Body of pancreas (tissue), 4 donors: ENCODE data around the gene EEF2. TPM values are rescaled to one million over a fixed set of nuclear protein-coding genes. Genes with fewer than 3 reads are reported as not detected.

Source experiments
- ATAC-seq: fragments of 150-250 bp; one replicate; pipeline ENCODE4 v1.9.1; 2016
- DNase-seq, 4 donors: peaks; one replicate each; pipeline ENCODE4 v3.0.0-alpha.2; 2019
- H3K27ac ChIP-seq, 4 donors: fragments of 200-600 bp; sonication (generic); 1 replicate in 3 of 4; 2 replicates in 1 of 4; pipeline versions ENCODE4 v1.5.1 to v1.6.1; 2016 to 2019; ENCODE audit warnings: mild to moderate bottlenecking in 1 of 4, mixed read lengths in 1 of 4, moderate library complexity in 1 of 4
- H3K27me3 ChIP-seq, 2 donors: fragments of 200-600 bp; sonication (generic); one replicate each; pipeline ENCODE4 v1.6.0; 2016; ENCODE audit warnings: mild to moderate bottlenecking in 1 of 2
- H3K36me3 ChIP-seq, 2 donors: fragments of 200-600 bp; sonication (generic); replicated peaks in 1 of 2; 2 replicates each; pipeline ENCODE4 v1.5.1; 2016; ENCODE audit warnings: low read depth in 2 of 2; ENCODE audit not compliant: insufficient read depth in 1 of 2
- H3K4me1 ChIP-seq: fragments of 200-600 bp; sonication (generic); one replicate; pipeline ENCODE4 v1.6.0; 2016
- H3K4me3 ChIP-seq, 2 donors: fragments of 200-600 bp; sonication (generic); 1 replicate in 1 of 2; 2 replicates in 1 of 2; pipeline ENCODE4 v1.5.1; 2016 to 2019
- H3K9me3 ChIP-seq, 3 donors: fragments of 200-600 bp; sonication (generic); 1 replicate in 2 of 3; 2 replicates in 1 of 3; pipeline ENCODE4 v1.5.1; 2016
- POLR2A ChIP-seq, 3 donors: fragments of 450-650 bp; IDR thresholded peaks; one replicate each; pipeline ENCODE4 v1.6.1; 2016; ENCODE audit warnings: antibody characterized with exemption in 3 of 3, mild to moderate bottlenecking in 2 of 3
- WGBS, 2 donors: methylation state at CpG; one replicate each; pipeline ENCODE4 v1.1.5; 2017; 5-methylcytosine and 5-hydroxymethylcytosine counted together
- intact Hi-C: fragments of 100-400 bp; cut with DNase I; formaldehyde crosslinking; loops from one replicate; pipeline ENCODE4 v1.15.1; 2023
- total RNA-seq, 2 donors: library from RNA; depleted of rRNA; stranded (reverse); fragments of >200 nt; gene quantifications; one replicate each; pipeline ENCODE4 v1.1.0, GENCODE V29; 2016
- TF ChIP-seq, protein P1 (sequence below), 7 experiments: fragments of 450-650 bp in 4 of 7; fragments of 200-600 bp in 3 of 7; sonication (generic) in 3 of 7; IDR thresholded peaks; one replicate each; pipeline ENCODE4 v1.5.1; 2016 to 2019; ENCODE audit warnings: antibody characterized with exemption in 7 of 7

EEF2 gene
- total RNA-seq, 2 donors from 2014 or later: 1,656 to 1,704 TPM

DNA sequence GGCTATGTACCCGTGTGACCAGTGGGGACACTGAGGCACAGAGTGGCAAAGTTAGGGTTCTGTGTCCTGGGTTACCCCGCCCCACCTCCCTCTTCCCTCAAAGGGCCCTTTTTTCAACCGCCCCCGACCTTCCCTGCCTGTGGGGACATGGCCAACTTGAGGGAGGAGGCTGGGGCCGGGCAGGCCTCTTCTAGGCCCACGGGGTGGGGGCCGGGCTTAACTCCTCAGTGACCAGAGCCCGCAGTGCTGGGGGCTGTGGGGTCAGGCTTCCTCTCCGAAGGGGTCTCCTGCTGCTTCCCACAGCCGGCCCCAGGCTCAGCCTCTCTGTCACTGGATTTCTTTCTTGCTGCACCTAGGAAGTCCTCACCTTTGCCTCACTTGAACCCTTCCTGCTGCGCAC lies 46.2 kb upstream of the EEF2 start:
- Histone ChIP-seq H3K27ac (no peak overlapping the region), H3K27me3 (no peaks in the 10 kb centered on the region), H3K4me3 (no peak overlapping the region), H3K36me3 (peaks cover 5 to 16% of the 10 kb centered on the region in 2 donors), H3K9me3 (no peaks in the 10 kb centered on the region), H3K4me1 (no peaks in the 10 kb centered on the region)
- DNase-seq (no peak), ATAC-seq (no peak)
- intact Hi-C loops: no loop called here
- TF ChIP-seq, protein P1, sequence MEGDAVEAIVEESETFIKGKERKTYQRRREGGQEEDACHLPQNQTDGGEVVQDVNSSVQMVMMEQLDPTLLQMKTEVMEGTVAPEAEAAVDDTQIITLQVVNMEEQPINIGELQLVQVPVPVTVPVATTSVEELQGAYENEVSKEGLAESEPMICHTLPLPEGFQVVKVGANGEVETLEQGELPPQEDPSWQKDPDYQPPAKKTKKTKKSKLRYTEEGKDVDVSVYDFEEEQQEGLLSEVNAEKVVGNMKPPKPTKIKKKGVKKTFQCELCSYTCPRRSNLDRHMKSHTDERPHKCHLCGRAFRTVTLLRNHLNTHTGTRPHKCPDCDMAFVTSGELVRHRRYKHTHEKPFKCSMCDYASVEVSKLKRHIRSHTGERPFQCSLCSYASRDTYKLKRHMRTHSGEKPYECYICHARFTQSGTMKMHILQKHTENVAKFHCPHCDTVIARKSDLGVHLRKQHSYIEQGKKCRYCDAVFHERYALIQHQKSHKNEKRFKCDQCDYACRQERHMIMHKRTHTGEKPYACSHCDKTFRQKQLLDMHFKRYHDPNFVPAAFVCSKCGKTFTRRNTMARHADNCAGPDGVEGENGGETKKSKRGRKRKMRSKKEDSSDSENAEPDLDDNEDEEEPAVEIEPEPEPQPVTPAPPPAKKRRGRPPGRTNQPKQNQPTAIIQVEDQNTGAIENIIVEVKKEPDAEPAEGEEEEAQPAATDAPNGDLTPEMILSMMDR (IDR thresholded peaks at IDR 0.05): no peak
- no peak for TF ChIP-seq POLR2A (IDR thresholded peaks at IDR 0.05)
- WGBS, 2 donors: 74 to 89% methylated on average over 8 to 11 of the region's 11 CpGs

DNA sequence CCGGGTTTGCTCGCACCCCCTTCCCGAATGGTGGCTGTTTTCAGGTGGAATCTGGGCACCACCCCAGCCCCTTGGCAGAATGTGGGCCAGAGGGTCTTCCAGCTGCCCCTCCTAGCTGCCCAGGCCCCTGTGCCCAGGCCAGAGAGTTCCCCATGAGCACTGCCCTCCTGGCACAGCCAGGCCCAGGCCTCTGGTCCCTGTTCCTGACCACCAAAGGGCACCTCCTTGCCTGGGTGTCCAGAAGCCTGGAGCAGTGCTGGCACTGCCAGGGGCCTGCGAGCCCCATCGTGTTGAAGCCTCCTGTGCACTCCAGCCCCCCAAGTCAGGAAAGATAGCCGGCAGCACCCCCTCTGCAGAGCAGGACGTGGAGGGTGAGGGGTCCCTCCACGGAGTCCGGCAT lies 45.7 kb upstream of the EEF2 start:
- no peak for DNase-seq
- no peaks in the 10 kb centered on the region for H3K4me1 ChIP-seq
- H3K36me3 ChIP-seq: peaks cover 5 to 16% of the 10 kb centered on the region in 2 donors
- intact Hi-C loops: no loop called here
- no peak for ATAC-seq
- TF ChIP-seq, protein P1 (IDR thresholded peaks at IDR 0.05): no peak
- TF ChIP-seq POLR2A (IDR thresholded peaks at IDR 0.05): no peak
- no peak overlapping the region for H3K27ac ChIP-seq
- H3K9me3 ChIP-seq: no peaks in the 10 kb centered on the region
- WGBS, 2 donors: 87% methylated on average over 9 of the region's 9 CpGs; no CpG with 5 or more reads in 1 of the 2 donors
- no peak overlapping the region for H3K4me3 ChIP-seq
- H3K27me3 ChIP-seq: no peaks in the 10 kb centered on the region

DNA sequence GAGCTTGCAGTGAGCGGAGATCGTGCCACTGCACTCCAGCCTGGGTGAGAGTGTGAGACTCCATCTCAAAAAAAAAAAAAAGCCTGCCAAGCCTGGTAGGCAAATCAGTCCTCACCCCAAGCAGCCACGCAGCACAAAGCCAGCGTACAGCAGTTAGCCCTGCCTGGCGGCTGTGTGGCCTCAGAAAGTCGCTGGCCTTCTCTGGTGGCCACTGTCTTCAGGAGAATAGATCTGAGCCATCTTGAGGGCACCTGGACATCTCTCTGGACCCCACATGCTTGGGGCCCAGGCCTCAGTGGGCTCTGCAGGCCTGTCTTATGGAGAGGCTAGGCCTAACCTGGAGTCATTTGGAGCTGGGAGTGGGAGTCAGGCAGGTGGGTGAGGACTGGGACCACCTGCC lies 45.3 kb upstream of the EEF2 start:
- H3K36me3 ChIP-seq: peaks cover 5 to 16% of the 10 kb centered on the region in 2 donors
- intact Hi-C loops: no loop called here
- TF ChIP-seq, protein P1 (IDR thresholded peaks at IDR 0.05): no peak
- TF ChIP-seq POLR2A (IDR thresholded peaks at IDR 0.05): no peak

DNA sequence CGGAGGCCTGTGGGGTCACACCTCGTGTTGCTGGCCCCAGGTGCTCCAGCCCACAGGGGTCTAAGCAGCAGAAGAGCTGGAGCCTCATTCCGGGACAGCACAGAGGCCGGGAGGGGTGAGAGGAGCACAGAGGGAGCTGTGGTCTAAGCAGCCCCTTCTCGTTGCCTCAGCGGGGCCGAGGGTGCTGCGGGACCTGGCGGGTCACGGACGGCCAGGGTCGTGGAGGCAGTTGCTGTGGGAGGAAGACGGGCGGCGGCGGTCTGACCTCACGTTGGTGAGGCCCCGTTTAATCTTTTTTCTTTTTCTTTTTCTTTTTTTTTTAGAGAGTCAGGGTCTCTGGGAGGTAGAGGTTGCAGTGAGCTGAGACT lies 44.0 kb upstream of the EEF2 start:
- ATAC-seq (no peak), DNase-seq (no peak)
- no peak overlapping the region for H3K4me3 ChIP-seq
- TF ChIP-seq POLR2A (IDR thresholded peaks at IDR 0.05): no peak
- TF ChIP-seq, protein P1 (IDR thresholded peaks at IDR 0.05): no peak
- H3K36me3 ChIP-seq: peaks cover 5 to 19% of the 10 kb centered on the region in 2 donors
- no peak overlapping the region for H3K27ac ChIP-seq
- no peaks in the 10 kb centered on the region for H3K4me1 ChIP-seq
- intact Hi-C loops: no loop called here
- no peaks in the 10 kb centered on the region for H3K27me3 ChIP-seq
- H3K9me3 ChIP-seq: no peaks in the 10 kb centered on the region
- WGBS, 2 donors: 90 to 97% methylated on average over 17 to 18 of the region's 18 CpGs

More for the DNA sequence above, 45.3 kb upstream of the EEF2 start:
- Histone ChIP-seq H3K27me3 (no peaks in the 10 kb centered on the region), H3K4me3 (no peak overlapping the region), H3K4me1 (no peaks in the 10 kb centered on the region), H3K27ac (no peak overlapping the region), H3K9me3 (no peaks in the 10 kb centered on the region)
- ATAC-seq: no peak
- 94 to 100% methylated on average over 3 to 6 of the region's 6 CpGs for WGBS, 2 donors
- no peak for DNase-seq
